HG03558 (cell line): ENCODE results near the gene COX5B.
"Not testable (repeated sequence)": the region's sequence is repeated elsewhere in the genome, so short reads cannot be mapped to it uniquely, and the experiment has no call there.

Experiments used
- ATAC-seq: cut with Tn5 transposase; IDR thresholded peaks from one replicate; pipeline ENCODE4 v1.9.1; 2021; ENCODE audit warnings: moderate number of reproducible peaks; ENCODE audit not compliant: unreplicated experiment; ENCODE audit errors: extremely low read depth

COX5B gene, protein sequence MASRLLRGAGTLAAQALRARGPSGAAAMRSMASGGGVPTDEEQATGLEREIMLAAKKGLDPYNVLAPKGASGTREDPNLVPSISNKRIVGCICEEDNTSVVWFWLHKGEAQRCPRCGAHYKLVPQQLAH

DNA sequence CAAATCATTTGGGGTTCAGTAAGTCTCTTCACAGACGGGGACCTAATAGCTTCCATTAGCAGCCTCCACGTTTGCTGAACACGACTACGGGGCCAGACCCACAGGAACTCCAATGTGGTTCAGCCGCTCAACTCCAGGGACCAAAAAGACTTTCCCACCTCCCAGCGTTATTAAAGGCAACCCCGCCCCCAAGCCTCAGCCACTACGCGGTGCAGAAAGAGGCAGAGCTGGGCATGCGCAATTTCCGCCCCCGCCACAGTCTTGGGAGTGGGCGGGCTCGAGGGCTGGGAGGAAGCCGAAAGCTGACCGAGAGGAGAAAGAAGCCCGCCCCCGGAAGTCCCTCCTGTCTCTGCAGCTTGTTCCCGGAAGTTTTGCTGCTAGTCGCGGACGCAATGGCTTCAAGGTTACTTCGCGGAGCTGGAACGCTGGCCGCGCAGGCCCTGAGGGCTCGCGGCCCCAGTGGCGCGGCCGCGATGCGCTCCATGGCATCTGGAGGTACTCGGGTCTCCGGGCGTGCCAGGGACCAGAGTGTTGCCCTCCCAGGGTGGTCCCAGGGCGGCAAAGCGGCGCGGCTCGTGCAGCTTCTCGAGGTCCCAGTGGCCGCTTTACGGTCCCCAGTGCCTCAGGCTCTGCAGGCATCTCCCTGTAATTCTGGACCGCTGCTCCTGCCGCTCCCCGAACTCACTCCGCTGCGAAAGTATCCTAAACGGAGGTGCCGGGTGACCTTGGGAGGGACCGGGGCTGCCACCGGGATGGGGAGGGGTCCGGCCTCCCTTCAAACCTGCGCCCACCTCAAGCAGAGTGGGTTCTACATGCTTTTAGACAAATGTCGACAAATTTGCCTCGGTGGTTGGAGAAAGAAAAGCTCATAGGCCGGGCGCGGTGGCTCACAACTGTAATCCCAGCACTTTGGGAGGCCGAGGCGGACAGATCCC, at the start of gene COX5B:
Gene COX5B (plus strand): TSS at position 368 of the 935 bp plus-strand sequence. CDS start 25 bp downstream, at position 393.
- peak; percentile 88 for ATAC-seq

DNA sequence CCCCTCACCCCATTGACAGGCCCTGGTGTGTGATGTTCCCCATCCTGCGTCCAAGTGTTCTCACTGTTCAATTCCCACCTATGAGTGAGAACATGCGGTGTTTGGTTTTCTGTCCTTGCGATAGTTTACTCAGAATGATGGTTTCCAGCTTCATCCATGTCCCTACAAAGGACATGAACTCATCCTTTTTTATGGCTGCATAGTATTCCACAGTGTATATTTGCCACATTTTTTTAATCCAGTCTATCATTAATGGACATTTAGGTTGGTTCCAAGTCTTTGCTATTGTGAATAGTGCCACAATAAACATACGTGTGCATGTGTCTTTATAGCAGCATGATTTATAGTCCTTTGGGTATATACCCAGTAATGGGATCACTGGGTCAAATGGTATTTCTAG, 49.7 kb upstream of the COX5B start:
- ATAC-seq = not testable (repeated sequence)

DNA sequence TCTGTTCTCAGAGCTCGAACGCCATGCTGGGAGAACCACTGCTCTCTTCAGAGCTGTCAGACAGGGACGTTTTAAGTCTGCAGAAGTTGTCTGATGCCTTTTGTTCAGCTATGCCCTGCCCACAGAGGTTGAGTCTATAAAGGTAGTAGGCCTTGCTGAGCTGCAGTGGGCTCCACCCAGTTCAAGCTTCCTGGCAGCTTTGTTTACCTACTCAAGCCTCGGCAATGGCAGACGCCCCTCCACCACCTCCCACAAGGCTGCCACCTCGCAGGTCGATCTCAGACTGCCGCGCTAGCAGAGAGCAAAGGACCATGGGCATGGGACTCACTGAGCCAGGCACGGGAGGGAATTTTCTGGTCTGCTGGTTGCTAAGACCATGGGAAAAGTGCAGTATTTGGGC, 44.3 kb upstream of the COX5B start:
- ATAC-seq = not testable (repeated sequence)

DNA sequence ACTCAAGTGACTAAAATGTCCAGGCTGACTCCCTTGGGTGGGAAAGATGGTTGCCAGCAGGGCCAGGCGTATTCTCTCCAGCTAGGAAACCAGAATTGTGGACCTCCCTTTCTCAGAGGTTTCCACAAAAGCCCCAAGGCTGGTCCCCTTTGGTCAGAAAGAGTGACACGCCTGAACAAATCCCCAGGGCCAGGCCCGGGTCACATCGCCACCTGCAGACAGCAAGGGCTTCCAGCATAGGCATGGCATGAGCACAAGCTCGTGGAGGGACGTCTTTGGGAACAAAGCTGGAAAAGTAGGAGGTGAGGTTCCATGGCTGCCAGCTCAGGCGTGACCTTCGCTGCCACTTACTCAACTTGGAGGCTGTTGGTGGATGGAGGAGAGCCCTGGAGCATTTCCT, 40.8 kb upstream of the COX5B start:
- not testable (repeated sequence) for ATAC-seq

DNA sequence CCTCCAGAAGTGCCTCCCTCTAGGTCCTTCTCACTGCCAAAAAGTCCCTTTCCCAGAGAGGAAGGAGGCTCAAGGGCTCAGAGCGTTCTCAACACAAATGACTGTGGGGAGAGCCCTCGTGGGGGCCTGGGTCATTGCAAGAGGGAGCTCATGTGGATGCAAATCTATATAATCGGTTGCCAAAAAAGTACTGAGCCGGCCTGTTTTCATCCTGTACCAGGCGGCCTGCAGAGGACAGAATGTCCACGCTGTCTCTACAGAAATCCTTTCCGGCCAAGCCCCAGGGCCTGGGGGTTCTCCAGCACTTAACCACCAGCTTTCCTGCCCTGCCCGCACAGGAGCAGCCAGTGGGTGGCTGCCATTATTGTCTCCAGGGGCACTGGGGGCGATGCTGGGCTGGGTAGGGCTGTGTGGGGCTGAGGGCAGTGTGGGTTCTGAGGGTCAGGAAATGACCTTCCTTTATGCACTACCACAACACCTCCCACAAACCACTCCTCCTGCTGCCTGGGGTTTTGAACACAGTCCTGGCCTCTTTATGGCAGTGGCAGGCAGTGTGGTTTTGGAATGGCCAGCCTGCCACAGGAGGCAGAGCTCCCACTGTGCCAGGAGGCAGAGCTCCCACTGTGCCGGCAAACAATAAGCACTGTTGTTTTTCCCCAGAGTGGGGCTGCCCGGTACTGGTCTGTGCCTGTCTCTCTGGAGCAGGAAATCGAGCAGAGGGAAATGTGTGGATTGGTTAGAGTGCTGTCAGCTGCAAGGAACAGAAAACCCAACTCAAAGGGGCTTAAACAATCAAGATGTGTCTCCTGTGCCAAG, 40.1 kb upstream of the COX5B start:
- not testable (repeated sequence) for ATAC-seq

DNA sequence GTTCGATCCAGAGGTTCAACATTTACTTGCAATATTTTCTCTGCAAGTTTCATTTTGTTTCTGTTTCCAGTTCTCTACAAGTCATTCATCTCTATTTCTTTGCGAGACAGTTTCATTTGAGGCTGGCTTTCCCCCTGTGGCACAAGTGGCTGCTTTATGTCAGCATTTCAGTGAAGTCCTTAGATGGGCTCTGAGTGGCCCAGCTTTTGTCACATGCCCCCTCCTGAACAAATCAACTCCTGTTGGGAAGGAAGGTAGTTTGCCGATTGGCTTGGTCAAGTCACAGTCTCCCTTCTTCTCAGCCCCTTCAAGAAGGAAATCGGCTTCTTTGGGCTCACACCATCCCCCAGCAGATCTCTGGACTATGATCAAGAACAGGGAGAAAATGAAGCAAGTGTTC, 37.1 kb upstream of the COX5B start:
- ATAC-seq = not testable (repeated sequence)

DNA sequence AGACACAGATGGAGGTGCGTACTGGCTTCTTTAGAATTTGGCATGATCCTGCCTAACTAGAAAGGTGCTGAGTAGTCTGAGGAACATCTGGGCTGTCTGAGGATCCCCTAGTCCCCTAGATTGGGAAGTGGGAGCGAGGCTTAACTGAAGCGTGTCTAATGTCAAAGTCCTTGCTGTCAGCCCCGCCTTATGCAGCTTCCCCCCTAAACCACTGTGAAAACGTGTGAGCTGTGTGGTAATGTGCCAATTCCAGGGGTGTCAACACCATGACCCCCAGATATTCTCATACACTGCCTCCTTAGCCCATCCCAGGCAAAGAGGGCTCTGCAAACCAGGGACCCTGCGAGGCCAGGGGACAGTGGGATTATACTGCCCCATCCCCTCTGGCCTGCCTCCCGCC, 34.0 kb upstream of the COX5B start:
- not testable (repeated sequence) for ATAC-seq

DNA sequence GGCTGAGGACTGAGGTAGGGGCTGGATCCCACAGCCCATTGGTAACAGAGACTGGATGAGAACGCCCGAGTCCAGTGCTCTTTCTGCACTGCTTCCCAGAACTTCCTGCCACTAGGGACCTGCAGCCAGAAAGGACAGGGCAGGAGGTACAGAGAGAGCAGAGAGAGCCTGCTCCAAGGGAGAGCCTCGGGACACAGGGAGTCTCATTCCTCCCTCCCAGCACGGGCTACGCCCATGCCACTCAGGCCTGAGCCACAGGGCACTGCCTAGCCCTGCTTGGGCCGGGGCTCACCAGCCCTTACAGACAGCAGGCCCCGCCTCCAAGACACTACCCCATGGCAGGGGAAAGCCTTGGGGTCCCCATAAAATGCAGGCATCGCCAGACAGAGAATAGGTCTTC, 30.1 kb upstream of the COX5B start:
- ATAC-seq = not testable (repeated sequence)

DNA sequence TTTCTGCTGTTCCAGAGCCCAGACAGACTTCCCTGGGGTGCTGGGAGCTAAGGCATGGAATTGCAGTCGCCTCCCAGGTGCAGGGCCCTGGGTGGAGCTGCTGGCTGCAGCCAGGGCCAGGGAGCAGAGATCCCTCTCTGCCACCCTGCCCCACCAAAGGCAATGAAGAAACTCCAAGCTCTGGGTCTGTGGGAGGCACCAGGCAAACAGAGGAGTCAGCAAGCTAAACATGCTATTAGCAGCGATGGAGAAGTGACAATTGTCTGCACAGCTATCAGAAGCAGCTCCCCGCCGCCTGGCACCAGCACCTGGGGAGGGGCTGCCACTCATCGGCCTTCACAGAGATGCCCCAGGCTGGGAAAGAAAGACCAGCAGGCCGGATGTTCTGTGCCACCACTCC, 28.0 kb upstream of the COX5B start:
- ATAC-seq = no peak

DNA sequence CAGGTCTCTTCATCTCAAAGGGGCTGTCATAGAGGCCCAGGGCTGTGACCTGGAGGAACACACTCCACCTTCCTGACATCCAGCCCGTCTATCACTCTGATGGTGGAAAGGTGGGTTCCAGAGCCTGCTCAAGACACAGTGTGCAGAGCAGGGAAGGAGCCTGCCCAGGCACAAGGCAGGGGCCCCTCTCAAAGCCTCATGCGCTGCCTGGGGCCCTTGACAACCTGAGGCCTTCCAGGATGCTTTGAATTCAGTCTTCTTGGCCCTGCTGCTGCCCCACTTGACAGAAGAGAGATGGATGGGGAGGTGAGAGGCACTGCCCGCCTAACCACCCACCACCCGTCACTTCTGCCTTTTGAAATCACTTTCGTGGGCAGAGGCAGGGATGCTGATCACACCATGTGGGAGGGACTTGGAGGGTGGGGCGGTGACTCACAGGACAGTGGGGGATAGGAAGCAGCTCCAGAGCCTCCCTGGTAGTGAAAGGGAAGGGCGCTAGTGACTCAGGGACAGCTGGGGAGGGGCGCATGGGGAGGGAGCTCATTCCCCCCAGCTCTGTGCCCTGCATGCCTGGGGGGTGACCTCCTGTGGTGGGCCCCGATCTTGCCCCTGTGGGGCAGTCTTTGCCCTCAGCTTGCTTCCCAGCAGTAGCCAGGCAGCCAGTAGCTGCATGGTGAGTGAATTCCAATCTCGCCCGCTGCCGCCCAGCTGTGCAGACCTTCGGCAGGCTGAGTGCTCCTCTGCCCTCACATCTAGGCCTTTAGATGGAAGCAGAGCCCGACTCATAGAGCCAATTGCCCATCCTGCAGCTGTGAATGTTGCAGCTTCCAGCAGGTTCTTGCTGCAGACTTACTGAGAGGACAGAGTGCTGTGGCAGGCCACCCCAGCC, 26.7 kb upstream of the COX5B start:
- ATAC-seq = not testable (repeated sequence)

DNA sequence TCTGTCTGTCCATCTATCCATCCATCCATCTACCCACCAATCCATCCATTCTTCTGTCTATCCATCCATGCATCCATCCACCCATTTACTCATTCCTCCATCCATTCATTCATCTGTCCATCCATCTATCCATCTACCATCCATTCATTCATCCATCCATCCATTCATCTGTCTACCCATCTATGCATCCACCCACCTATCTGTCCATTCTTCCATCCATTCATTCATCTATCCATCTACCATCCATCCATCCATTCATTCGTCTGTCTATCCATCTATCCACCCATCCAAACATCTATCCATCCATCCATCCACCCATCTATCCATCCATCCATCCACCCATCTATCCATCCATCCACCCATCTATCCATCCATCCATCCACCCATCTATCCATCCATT, 25.4 kb upstream of the COX5B start:
- ATAC-seq = not testable (repeated sequence)

DNA sequence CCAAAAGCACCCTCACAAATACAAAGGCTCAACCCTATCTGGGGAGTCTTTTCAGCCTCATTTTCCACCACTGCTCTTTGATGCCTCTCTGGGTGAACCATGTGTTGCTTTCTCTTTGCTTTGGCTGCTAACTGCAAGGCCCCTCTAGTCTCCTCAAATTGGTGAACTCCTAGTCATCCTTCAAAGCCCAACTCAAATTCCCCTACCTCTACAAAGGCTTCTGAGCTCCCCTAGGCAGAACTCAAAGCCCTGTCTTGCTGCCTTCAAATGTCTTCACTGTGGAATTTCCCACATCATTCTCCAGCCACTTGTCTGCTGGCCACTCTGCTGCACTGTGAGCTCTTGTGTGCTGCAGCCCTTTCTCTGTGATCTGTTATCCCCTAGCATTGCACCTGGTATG, 22.9 kb upstream of the COX5B start:
- not testable (repeated sequence) for ATAC-seq

DNA sequence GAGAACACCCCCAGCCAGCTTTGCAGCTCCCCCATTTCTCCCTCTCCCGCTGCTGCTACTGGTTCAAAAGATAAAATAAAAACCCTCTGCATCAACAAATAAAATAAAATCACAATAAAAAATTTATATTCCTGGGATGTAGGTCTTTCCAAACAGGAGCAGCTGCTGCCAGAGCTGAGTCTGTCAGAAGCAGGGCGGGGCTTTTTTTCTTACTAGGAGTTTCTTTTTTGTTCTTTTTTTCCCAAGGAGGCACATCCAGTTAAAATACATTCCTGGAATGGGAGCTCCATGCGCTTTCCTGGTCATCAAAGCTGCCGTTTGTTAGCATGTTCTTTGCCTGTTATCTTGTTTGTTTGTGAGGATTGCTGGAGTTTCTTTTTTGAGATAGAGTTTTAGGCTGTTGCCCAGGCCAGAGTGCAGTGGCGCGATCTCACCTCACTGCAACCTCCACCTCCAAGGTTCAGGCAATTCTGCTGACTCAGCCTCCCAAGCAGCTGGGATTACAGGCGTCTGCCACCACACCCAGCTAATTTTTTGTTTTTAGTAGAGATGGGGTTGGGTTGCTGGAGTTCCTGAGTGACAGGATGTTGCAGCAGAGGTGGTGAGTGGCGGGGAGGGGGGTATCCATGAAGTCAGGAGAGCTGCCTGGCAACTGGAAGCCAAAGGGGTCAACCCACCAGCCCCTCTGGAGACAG, 20.4 kb upstream of the COX5B start:
- ATAC-seq = not testable (repeated sequence)

DNA sequence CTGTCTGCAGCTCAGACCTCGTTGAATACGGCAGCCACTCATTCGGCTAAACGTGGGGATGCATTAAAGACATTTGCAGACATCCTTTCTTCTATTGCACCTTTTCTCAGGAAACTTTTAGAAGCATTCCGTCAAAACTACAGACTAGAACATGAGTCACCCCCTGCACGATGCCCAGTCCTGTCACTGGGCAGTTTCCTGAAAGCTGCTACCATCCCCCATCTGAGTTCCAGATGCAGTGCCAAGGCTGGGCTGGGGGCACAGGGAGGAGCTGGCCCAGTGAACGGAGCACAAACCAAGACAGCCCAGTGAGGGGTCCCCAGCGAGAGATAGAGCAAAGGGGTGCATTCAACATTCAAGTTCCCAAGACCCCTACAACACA, 19.8 kb upstream of the COX5B start:
- ATAC-seq = not testable (repeated sequence)

DNA sequence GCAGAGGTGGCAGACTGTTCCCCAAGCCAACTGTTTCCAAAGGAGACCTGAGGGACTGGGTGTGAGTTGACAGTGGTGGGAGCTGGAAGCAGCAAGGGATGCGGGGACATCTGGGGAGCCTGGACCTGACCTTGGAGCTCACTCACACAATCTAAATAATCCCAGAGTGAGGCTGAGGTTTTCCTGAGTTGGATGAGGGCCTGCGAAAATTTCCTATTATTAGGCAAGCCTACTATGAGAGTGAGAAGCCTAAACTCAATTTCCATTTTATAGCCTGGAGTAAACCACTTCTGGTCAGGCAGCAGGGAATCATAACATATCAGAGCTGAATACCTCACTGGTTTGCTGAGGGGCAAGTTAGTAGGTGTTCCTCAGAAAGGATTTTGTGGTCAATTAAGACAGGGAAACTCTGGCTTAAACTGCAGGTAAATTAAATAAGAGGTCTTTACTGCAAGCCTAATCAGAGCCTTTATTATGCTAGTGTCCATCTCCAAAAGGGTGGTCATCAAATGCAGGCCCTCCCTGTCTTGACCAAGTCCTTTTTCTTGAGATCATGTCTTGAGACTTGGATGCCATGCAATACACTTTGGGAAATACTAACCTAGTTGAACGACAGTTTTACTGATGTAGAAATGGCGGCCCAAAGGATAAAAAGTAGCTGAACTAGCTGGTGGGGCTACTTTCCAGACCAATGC, 1.7 kb upstream of the COX5B start:
- no peak for ATAC-seq

DNA sequence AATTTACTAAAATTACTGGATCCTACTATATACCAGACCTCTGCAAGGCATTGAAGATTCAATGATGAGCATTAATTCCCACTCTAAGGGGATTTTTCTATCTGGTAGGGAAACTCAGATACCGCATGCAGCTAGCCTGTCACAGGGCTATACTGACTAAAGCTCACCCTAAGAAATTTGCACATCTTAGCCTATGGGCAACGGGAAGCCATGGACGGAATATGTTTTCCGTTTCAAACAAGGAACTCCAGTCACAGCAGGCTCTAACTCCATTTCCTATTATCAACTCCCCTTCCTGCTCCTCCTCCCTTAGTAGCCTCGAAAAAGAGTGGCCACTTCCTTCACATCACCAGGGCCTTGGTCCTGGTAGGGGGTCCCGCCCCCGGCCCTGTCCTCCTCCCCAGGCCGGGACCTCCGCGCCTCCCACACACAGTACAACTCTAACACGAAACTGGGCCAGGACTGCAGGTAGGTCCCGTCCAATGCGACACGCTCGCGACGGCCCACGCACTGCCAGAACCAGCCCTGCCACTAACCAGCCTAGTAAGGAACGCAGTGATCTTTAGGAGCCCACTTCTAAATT, 659 bp upstream of the COX5B start:
- ATAC-seq = peak; percentile 9

DNA sequence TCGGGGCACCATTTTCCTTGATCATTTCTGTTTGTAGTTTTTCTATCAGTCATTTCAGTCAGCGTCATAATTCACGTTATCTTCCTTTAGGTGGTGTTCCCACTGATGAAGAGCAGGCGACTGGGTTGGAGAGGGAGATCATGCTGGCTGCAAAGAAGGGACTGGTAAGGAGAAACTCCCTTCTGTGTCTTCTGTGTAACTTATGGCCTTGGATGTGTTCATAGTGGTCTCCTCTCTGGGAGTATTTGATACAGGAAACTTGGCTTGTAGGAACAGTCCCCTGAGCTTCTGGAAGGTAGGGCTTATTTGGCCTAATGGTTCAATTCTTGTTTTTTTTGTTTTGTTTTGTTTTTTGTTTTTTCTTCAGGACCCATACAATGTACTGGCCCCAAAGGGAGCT, 1.1 kb downstream of the COX5B start:
- ATAC-seq = no peak

DNA sequence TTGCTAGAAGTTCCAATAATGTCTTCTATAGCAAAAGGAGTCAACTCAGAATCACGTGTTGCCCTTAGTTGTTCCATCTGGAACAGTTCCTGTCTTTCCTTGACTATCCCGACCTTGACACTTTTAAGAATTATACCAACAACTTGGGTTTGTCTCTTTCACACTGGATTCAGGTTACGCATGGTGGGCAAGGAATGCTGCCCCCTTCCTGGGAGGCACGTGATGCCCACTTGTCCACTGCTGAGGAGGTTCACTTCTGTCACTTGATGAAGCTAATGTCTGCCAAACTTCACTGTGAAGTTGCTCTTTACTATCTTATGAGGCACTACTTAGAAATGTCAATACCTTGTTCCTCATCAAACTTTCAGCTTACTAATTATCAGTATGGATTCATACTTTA, 5.3 kb downstream of the COX5B start:
- ATAC-seq = no peak
